Breast epithelium (tissue), 4 donors: ENCODE data around the gene TPD52L1. TPM values are rescaled to one million over a fixed set of nuclear protein-coding genes. Genes with fewer than 3 reads are reported as not detected.
"Not testable (repeated sequence)": the region's sequence is repeated elsewhere in the genome, so short reads cannot be mapped to it uniquely, and the experiment has no call there.

Source experiments
- DNase-seq, 2 donors: peaks; one replicate each; pipeline ENCODE4 v3.0.0-alpha.2; 2019; ENCODE audit warnings: low spot score in 2 of 2
- H3K27ac ChIP-seq, 2 donors: fragments of 200-600 bp; sonication (generic) in 1 of 2; one replicate each; pipeline ENCODE4 v1.5.1; 2016 to 2019; ENCODE audit warnings: mild to moderate bottlenecking in 1 of 2
- H3K27me3 ChIP-seq, 2 donors: fragments of 200-600 bp; sonication (generic) in 1 of 2; one replicate each; pipeline versions ENCODE4 v1.5.1 to v1.6.0; 2017 to 2019; ENCODE audit warnings: control low read depth in 1 of 2, mild to moderate bottlenecking in 1 of 2
- H3K36me3 ChIP-seq: fragments of 200-600 bp; one replicate; pipeline ENCODE4 v1.5.1; 2019
- H3K4me1 ChIP-seq, 2 donors: fragments of 200-600 bp; sonication (generic); one replicate each; pipeline ENCODE4 v1.5.1; 2016 to 2019; ENCODE audit warnings: control low read depth in 1 of 2
- H3K4me3 ChIP-seq, 3 donors: fragments of 200-600 bp; sonication (generic); 1 replicate in 2 of 3; 2 replicates in 1 of 3; pipeline ENCODE4 v1.5.1; 2016 to 2019; ENCODE audit warnings: mild to moderate bottlenecking in 3 of 3, moderate library complexity in 2 of 3
- H3K9me3 ChIP-seq, 2 donors: fragments of 200-600 bp; sonication (generic) in 1 of 2; one replicate each; pipeline ENCODE4 v1.5.1; 2016 to 2019; ENCODE audit warnings: control low read depth in 1 of 2
- CTCF ChIP-seq, 3 donors: fragments of 450-650 bp; IDR thresholded peaks; one replicate each; pipeline ENCODE4 v1.5.1; 2016 to 2017; ENCODE audit warnings: antibody characterized with exemption in 3 of 3, mild to moderate bottlenecking in 3 of 3, moderate library complexity in 3 of 3
- POLR2A ChIP-seq: fragments of 450-650 bp; IDR thresholded peaks from one replicate; pipeline ENCODE4 v1.6.1; 2016; ENCODE audit warnings: antibody characterized with exemption, mild to moderate bottlenecking, moderate library complexity
- POLR2AphosphoS5 ChIP-seq, 3 donors: sonication (generic); formaldehyde crosslinking; IDR thresholded peaks; one replicate each; pipeline ENCODE4 v1.6.1; 2017; ENCODE audit warnings: antibody characterized with exemption in 3 of 3
- intact Hi-C: fragments of 100-400 bp; cut with DNase I; formaldehyde crosslinking; loops from one replicate; pipeline ENCODE4 v1.15.1; 2023; ENCODE audit warnings: low total_unique reads
- total RNA-seq, 3 donors: library from RNA; depleted of rRNA; stranded (reverse); fragments of >200 nt; gene quantifications; one replicate each; pipeline ENCODE4 v1.1.0, GENCODE V29; 2016

TPD52L1 gene
- total RNA-seq, 3 donors from 2014 or later = 27.2 to 266 (median 81.3) TPM

GRCh38 chr6:125124049-125124669 is 29.4 kb upstream of the TPD52L1 start:
- no peak for TF ChIP-seq POLR2AphosphoS5 (IDR thresholded peaks at IDR 0.05)
- TF ChIP-seq CTCF (IDR thresholded peaks at IDR 0.05) = no peak
- TF ChIP-seq POLR2A = no peak
- no peaks in the 10 kb centered on the region for H3K9me3 ChIP-seq
- no peak for DNase-seq
- intact Hi-C loops = no loop called here
- H3K4me3 ChIP-seq = no peak overlapping the region
- H3K27me3 ChIP-seq = no peaks in the 10 kb centered on the region
- no peaks in the 10 kb centered on the region for H3K4me1 ChIP-seq
- H3K36me3 ChIP-seq = no peaks in the 10 kb centered on the region
- no peak overlapping the region for H3K27ac ChIP-seq

GRCh38 chr6:125125856-125126255 is 27.7 kb upstream of the TPD52L1 start:
- intact Hi-C loops, H3K27ac ChIP-seq: not testable (repeated sequence)

GRCh38 chr6:125129354-125129753 is 24.2 kb upstream of the TPD52L1 start:
- Histone ChIP-seq H3K4me3 (no peak overlapping the region), H3K9me3 (no peaks in the 10 kb centered on the region), H3K27me3 (no peaks in the 10 kb centered on the region), H3K36me3 (no peaks in the 10 kb centered on the region), H3K27ac (no peak overlapping the region), H3K4me1 (no peaks in the 10 kb centered on the region)
- intact Hi-C loops = no loop called here
- no peak for TF ChIP-seq POLR2AphosphoS5 (IDR thresholded peaks at IDR 0.05)
- no peak for TF ChIP-seq POLR2A
- TF ChIP-seq CTCF (IDR thresholded peaks at IDR 0.05) = no peak
- no peak for DNase-seq

More at GRCh38 chr6:125125856-125126255, 27.7 kb upstream of the TPD52L1 start:
- DNase-seq, H3K4me3 ChIP-seq, H3K4me1 ChIP-seq, H3K36me3 ChIP-seq, H3K9me3 ChIP-seq, H3K27me3 ChIP-seq: not testable (repeated sequence)

GRCh38 chr6:125132058-125132457 is 21.5 kb upstream of the TPD52L1 start:
- H3K27me3 ChIP-seq = no peaks in the 10 kb centered on the region
- DNase-seq = no peak
- no peaks in the 10 kb centered on the region for H3K4me1 ChIP-seq
- no peak overlapping the region for H3K4me3 ChIP-seq
- TF ChIP-seq CTCF (IDR thresholded peaks at IDR 0.05) (no peak), POLR2A (no peak), POLR2AphosphoS5 (IDR thresholded peaks at IDR 0.05) (no peak)
- no peaks in the 10 kb centered on the region for H3K36me3 ChIP-seq
- no peaks in the 10 kb centered on the region for H3K9me3 ChIP-seq
- intact Hi-C loops = no loop called here
- no peak overlapping the region for H3K27ac ChIP-seq

GRCh38 chr6:125136378-125136777 is 17.2 kb upstream of the TPD52L1 start:
- Histone ChIP-seq H3K4me1 (no peaks in the 10 kb centered on the region), H3K9me3 (no peaks in the 10 kb centered on the region), H3K4me3 (no peak overlapping the region), H3K27ac (no peak overlapping the region), H3K27me3 (no peaks in the 10 kb centered on the region), H3K36me3 (no peaks in the 10 kb centered on the region)
- no peak for TF ChIP-seq POLR2A
- no peak for TF ChIP-seq CTCF (IDR thresholded peaks at IDR 0.05)
- no peak for TF ChIP-seq POLR2AphosphoS5 (IDR thresholded peaks at IDR 0.05)
- intact Hi-C loops = no loop called here
- DNase-seq = no peak

- TF ChIP-seq CTCF (IDR thresholded peaks at IDR 0.05) (no peak), POLR2AphosphoS5 (IDR thresholded peaks at IDR 0.05) (no peak), POLR2A (no peak)
- Histone ChIP-seq H3K36me3 (no peaks in the 10 kb centered on the region), H3K27ac (no peak overlapping the region), H3K4me1 (no peaks in the 10 kb centered on the region), H3K27me3 (no peaks in the 10 kb centered on the region), H3K4me3 (no peak overlapping the region), H3K9me3 (no peaks in the 10 kb centered on the region)
- DNase-seq = no peak
- intact Hi-C loops = no loop called here
Observed at GRCh38 chr6:125138083-125138482, 15.5 kb upstream of the TPD52L1 start.
